ENCODE results near the gene MAG.

DNA sequence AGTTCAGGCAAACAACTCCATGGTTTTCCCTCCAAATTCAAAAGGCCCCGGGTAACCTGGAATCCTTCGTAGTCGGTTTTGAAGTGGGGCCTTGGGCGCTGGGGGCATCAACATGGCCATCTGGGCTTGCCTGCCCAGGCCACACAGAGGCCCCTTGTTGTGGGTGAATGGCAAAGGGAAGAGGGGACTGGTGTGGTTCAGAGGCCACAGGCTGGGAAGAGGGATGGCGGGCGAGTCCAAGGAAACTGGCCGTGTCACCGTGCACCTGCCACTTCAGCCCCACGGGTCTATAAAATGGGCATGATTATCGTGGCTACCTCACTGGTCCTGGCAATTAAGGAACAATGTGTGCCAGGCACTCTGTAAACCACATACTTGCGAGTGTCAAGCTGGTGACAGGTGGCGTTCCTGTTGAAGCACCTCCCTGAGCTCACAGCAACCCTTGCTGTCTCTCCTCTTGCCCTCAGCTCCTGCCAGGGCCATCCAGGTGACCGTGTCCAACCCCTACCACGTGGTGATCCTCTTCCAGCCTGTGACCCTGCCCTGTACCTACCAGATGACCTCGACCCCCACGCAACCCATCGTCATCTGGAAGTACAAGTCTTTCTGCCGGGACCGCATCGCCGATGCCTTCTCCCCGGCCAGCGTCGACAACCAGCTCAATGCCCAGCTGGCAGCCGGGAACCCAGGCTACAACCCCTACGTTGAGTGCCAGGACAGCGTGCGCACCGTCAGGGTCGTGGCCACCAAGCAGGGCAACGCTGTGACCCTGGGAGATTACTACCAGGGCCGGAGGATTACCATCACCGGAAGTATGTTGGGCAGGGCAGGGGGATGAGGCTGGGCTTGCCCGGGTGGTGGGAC, 41.9 kb upstream of the MAG start:
- no peak for TF ChIP-seq CTCF (IDR thresholded peaks at IDR 0.05)
- no peak for TF ChIP-seq POLR2A (IDR thresholded peaks at IDR 0.05)

Measured in uterus (tissue), 2 donors.